ENCODE measurements around the gene FANCL.
A peak's percentile ranks its signal among the peaks of the same experiment; 100 is the strongest.
"Not testable (repeated sequence)": the region's sequence is repeated elsewhere in the genome, so short reads cannot be mapped to it uniquely, and the experiment has no call there.

The FANCL gene

DNA sequence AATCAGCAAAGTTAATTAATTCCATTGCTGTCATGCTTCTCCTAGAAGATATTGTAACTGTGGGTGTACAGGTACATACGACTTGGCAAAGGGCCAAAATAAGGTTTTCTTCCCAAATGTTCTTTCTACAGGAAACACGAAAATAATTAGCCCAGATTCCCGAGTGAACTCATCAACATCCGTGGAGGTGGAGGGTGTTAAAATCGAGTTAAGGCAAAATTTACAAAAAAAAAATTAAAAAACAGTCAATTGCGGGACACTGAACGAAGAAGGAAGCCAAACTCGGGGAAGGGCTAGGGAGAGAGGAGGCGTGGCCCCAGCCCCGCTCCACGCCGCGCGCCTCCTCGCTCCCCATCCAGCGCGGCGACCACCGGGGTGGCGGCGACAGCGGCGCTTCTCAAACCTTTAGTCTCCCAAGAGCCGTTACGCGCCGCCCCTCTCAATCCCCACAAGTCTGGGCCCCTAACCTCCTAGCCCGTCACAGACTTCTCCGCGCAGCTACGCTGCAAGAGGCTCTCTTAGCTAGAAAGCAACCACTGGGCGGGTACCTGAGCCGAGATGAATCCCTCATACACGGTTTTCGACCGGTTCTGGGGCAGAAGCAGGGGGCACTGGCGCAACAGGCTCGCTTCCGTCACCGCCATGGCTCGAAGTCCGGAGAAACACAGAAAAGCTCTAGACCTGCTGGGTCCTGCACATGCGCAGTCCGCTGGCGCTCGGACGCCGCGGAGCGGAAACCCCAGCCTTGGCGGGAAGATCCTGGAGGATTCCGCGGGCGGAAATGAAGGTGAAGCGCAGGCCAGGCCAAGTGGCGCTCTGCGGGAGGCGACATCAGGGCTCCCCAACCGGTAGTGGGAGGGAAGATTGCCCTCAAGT is at the start of gene FANCL:
FANCL (minus strand) TSS at position 656 of the 876 bp plus-strand sequence; CDS start at position 644, 12 bp downstream.
- peak; percentile 91 for DNase-seq (ENCODE audit: low read depth)

DNA sequence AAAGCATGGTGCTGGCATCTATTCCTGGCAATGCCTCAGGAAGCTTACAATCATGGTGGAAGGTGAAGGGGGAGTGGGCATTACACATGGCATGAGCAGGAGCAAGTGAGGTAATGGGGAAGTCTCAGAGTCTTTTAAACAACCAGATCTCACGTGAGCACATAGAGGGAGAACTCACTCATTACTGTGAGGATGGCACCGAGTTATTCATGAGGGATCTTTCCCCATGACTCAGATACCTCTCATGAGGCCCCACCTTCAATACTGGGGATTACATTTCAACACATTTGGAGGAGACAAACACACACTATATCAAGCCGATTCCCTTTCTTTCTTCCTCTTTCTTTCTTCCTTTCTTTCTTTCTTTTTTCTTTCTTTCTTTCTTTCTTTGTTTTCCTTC is 47.9 kb upstream of the FANCL start:
- DNase-seq (ENCODE audit: low read depth) = peak; percentile 80

DNA sequence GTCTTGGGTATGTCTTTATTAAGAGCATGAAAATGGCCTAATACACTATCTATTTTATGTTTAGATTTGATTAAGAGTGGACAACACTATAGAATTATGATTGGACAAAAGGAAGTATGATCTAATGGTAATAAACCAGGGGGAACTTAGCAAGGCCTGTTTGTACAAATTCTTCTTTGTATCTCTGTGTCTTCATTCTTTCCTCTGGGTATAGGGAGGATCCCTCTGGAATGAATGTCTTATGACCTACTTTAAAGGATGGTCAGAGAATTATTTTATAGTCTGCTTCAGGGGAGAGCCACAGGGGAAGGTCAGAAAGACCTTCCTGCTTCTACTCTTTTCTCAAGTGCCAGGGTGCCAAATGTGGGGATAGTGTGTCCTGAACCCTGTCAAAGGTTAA is 42.8 kb upstream of the FANCL start:
- no peak for DNase-seq (ENCODE audit: low read depth)

DNA sequence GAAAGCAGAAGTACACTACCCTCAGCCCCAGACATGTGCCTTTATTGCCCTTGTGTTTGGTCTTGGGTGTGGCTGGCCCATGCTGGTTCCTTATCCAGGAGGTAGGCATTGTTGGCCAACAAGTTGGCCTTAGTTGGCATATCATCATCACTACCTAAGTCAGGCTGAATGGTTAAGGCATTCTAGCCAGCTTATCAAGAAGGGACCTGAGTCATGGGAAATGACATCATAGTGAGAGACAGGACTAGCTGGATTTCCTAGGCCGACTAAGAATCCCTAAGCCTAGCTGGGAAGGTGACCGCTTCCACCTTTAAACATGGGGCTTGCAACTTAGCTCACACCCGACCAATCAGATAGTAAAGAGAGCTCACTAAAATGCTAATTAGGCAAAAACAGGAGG is 34.0 kb upstream of the FANCL start:
- peak; percentile 58 for DNase-seq (ENCODE audit: low read depth)

DNA sequence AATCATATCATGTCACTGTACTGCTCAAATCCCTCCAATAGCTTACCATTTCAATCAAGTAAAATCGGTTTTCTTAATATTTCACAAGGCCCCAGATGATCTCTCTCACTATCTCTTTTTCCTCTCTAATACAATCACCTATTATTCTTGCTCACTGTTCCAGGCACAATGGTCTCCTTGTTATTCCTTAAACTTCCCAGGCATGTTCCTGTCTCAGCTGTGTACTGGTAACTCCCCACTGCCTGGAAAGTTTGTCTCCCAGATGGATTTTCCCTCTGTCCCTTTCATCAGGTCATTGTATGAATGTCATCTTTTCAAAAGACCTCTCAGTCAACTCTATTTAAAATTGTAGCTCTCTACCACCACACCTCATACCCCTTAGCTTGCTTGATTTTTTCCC is 30.7 kb upstream of the FANCL start:
- no peak for DNase-seq (ENCODE audit: low read depth)

DNA sequence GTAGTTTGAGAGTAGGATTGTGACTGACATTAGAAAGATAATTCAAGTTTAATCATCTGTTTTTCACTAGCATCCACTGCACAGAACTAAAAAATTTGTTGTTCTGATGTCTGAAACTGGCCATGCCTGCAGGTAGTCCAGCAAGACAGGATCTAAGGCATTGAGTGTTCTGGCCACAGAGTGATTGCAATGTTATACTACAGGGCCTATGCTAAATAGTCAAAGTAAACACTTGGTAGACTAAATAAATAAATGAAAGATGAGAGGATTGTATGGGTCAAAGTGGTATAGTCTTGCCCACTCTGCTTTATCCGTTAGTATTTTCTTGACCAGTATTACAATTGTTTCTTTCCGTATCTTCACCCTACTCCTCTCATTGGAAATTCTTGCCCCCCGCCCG is 27.6 kb upstream of the FANCL start:
- DNase-seq (ENCODE audit: low read depth) = no peak

DNA sequence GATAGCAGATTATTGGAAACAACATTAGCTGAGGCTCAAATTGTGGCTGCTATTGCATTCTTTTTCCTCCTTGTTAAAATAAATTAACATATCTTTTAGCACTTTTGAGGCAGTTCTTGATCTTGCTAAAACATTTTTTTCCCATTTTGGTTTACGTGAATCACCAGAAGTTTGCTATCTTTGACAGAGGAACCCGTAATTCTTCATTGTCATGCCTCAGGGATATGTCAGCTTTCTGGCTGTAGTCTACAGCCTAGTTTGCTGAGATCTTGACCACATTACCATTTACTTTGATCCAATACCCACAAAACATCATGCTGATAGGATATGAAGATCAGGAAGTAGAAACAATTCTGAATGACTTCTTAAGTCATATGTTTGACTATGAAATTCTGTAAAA is 25.1 kb upstream of the FANCL start:
- peak; percentile 70 for DNase-seq (ENCODE audit: low read depth)

DNA sequence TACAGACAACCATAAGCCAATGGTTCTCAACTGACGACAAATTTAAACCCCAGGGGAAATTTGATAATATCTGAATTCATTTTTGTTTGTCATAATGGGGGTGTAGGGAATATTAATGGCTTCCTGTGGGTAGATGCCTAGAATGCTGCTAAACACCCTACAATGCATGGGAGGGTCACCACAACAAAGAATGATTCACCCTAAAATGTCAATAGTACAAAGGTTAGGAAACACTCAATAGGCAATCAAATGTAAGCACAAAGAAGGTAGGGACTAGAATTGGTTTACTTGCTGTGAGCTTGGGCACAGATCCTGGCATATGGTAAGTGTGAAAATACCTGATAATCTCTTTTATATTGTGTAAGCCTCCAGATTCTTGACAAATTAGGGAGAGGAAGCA is 20.1 kb upstream of the FANCL start:
- no peak for DNase-seq (ENCODE audit: low read depth)

DNA sequence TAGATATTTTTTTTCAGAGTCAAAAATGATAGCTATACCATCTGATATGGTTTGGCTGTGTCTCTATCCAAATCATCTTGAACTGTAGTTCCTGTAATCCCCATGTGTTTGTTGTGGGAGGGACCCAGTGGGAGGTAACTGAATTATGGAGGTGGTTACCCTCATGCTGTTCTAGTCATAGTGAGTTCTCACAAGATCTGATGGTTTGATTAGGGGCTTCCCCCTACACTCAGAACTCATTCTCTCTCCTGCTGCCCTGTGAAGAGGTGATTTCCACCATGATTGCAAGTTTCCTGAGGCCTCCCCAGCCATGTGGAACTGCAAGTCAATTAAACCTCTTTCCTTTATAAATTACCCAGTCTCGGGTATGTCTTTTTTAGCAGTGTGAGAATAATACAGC is 17.3 kb upstream of the FANCL start:
- not testable (repeated sequence) for DNase-seq (ENCODE audit: low read depth)

DNA sequence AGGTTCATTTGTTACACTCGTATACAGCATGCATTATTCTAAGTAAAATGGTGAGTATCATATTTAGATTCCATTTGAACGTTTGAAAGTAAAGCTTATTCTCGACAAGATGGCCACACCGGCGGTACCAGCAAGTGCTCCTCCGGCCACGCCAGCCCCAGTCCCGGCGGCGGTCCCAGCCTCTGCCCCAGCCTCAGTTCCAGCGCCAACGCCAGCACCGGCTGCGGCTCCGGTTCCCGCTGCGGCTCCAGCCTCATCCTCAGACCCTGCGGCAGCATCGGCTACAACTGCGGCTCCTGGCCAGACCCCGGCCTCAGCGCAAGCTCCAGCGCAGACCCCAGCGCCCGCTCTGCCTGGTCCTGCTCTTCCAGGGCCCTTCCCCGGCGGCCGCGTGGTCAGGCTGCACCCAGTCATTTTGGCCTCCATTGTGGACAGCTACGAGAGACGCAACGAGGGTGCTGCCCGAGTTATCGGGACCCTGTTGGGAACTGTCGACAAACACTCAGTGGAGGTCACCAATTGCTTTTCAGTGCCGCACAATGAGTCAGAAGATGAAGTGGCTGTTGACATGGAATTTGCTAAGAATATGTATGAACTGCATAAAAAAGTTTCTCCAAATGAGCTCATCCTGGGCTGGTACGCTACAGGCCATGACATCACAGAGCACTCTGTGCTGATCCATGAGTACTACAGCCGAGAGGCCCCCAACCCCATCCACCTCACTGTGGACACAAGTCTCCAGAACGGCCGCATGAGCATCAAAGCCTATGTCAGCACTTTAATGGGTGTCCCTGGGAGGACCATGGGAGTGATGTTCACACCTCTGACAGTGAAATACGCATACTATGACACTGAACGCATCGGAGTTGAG is 10.4 kb upstream of the FANCL start:
- not testable (repeated sequence) for DNase-seq (ENCODE audit: low read depth)

DNA sequence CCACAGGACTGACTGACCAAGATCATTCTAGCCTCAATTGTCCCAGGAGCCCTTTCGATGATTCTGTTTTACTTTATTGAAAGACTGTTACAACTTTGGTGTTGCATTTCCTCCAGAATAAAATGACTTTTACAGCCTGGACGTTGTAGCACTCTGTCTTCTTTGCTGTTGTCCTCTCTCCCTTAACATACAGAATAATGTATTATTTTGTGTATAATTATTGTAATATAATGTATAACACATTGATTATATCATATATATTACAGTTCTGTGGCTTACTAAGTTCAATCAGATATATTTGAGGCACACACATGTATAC is 380 bp upstream of the FANCL start:
- DNase-seq (ENCODE audit: low read depth) = no peak

DNA sequence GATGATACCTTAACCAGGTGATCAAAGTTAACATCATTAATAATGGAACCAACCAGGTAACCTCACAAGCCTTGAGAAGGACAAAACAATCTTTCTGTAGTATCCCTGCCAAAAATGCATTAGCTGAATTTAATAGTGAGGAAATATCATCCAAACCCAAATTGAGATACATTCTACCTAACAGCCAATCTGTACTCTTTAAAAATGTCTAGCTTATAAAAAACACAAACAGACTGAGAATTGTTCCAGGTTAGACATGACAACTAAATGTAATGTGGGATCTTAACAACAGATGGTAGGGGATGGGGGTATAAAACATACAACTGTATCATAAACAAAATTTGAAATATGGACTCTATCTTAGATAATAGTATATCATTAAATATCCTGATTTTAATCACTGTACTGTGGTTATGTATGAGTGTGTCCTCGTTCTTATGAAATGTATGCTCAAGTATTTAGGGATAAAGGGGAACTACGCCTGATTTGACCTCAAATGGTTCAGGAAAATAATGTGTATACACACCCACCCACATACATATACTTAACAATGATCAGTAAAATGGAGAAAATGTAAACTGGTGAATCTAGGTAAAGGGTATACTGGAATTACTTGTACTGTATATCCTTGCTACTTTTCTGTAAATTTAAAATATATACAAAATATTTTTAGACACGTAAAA is 1.7 kb downstream of the FANCL start:
- DNase-seq (ENCODE audit: low read depth) = peak; percentile 14

DNA sequence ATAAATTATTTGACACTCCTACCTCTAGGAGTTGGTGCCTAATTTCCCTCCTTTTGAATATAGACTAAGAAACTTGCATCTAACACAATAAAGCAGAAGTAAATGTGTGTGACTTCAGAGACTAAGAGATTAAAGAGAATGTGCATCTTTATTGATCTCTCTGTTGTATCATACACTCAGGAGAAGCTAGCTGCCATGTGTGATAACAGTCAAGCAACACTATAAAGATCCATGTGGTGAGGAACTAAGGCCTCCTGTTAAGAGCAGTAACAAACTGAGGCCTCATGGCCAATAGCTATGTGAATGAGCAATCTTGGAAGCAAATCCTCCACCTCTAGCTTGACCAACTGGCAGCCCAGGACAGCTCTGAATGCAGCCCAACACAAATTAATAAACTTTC is 3.4 kb downstream of the FANCL start:
- peak; percentile 12 for DNase-seq (ENCODE audit: low read depth)

DNA sequence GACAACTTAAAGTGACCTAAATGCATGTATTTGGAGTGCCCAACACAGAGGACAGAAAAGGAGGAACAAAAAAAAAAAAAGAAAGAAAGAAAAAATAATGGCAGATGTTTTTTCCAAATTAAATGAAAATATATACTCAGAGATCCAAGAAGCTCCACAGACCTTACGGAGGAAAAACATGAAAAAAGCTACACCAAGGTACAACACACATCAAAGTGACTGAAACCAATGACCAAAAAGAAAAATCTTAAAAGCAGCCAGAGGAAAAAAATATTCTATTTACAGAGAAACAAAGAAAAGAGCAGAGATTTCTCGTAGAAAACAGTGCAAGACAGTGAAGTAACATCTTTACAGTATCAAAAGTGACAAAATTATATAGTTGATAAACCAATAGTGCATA is 5.1 kb downstream of the FANCL start:
- no peak for DNase-seq (ENCODE audit: low read depth)

DNA sequence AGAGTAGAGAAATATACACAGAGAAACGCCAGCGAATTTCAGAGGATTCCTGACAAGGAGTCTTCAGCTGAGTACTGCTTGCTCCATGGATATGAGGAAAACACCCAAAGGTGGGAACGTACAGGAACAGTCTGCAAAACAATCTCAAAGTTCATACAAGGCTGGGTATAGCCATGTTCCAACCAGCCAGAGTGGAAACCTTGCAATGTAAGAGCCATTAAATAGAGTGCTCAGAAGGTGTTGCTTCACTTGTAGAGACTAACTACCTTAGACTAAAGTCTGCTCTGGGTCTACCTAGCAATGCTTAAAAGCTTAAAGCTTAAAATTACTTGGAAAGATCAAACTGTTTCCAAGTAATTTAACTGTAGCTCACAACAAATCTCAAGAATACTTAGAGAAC is 6.0 kb downstream of the FANCL start:
- DNase-seq (ENCODE audit: low read depth) = no peak

DNA sequence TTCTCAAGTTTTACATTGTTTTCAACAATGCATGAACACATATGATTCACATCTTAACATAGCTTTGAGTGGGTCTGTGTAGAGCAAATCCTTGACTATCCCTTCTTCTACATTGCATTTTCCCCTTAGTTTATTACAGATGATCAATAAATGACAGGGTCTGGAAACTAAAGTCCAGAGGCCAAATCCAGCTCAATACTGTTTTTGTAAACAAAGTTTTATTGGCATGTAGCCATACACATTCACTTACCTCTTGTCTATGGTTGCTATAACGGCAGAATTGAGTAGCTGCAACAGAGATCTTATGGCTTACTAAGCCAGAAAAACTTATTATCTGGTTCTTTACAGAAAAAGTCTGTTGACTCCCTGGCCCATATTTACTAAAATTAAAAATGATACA is 12.8 kb downstream of the FANCL start:
- no peak for DNase-seq (ENCODE audit: low read depth)

DNA sequence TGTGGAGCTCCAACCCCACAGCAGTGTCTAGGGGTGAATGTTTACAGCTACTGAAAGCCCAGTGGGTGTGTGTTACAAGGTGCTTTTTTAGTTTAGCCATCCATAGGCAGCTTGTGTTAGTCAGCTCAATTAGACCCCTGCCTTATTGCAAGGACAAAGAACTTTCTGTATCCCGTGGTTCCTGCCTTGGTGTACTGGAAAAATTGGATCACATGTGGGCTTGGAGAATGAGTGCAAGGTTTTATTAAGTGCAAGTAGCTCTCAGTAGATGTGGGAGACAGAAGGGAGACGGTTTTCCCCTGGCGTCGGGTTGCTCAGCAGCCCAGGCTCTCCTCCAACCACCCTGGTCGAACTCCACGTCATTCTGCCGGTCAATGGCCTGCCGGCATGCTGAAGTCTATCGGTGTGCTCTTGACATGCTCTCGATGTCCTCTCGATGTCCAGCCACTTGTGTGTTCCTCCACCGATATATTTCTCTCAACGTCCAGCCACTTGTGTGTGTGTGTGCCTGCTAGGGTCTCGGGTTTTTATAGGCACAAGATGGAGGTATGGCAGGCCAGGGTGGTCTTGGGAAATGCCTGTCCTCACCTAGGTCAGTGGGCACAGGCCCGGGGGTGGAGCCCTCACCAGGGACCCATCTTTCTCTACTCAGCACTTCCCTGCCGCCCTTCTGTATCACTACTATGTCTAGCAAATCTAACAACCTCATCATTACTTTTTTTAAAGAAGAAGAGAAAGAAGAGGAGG is 13.8 kb downstream of the FANCL start:
- DNase-seq (ENCODE audit: low read depth) = no peak

DNA sequence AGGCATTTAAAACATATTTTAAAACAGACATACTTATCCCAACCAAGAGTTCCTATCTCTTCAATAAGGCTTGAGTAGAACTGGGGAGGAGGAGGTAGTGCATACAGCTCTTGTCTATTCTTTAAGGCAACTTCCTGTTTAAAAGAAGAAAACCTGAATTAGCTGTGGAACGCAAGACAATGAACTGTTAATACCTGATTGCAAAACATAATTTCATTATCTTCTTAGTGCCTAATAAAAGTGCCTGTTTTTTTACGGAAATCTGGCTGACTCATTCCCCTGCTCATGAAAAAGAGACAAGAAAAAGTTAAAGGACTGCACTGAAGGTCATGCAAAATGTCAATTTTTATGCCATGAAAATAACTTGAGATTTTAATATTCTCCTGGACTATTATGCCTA is 19.2 kb downstream of the FANCL start:
- DNase-seq (ENCODE audit: low read depth) = no peak

DNA sequence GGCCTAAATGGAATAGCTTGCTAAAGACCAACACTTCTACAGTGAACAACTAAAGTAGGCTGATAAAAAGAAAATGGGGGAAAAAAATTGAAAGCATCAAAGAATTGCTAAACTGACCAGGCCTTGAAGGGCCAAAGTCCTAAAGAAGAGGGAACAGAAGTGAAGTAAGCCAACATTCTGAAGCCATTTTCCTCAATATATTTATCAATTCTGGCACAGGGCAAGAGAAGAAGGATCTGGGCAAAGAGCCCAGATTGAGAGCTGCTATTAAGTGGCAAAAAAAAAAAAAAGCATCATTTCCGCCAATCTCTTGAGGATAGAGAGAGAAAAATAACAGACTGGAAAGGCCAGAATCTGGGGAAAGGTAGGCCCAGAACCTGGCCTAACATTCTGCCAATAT is 25.7 kb downstream of the FANCL start:
- DNase-seq (ENCODE audit: low read depth) = no peak

DNA sequence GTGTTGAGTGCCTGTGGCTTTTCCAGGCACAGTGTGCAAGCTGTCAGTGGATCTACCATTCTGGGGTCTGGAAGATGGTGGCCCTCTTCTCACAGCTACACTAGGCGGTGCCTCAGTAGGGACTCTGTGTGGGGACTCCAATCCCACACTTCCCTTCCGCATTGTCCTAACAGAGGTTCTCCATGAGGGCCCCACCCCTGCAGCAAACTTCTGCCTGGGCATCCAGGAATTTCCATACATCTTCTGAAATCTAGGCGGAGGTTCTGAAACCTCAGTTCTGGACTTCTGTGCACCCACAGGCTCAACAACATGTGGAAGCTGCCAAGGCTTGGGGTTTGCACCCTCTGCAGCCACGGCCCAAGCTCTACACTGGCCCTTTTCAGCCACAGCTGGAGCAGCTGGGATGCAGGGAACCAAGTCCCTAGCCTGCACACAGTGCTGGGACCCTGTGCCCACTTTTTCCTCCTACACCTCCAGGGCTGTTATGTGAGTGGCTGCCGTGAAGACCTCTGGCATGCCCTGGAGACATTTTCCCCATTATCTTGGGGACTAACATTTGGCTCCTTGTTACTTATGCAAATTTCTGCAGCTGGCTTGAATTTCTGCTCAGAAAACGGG is 30.1 kb downstream of the FANCL start:
- not testable (repeated sequence) for DNase-seq (ENCODE audit: low read depth)

DNA sequence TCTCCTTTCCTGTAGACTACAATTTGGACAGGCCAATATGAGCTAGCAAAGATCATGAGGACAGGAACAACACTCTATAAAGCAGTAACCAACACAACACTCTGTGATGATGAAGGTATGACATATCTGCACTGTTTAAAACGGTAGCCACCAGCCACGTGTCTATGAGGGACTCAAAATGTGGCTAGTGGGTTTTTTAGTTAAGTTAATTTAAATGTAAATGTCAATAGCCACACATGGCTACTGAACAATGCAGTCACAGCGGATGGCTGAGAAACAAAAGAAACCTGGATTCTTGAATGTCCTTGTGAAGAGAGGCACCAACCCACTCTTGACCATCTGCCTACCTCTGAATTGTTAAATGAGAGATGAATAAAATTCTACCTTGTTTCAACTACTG is 33.9 kb downstream of the FANCL start:
- DNase-seq (ENCODE audit: low read depth) = no peak

DNA sequence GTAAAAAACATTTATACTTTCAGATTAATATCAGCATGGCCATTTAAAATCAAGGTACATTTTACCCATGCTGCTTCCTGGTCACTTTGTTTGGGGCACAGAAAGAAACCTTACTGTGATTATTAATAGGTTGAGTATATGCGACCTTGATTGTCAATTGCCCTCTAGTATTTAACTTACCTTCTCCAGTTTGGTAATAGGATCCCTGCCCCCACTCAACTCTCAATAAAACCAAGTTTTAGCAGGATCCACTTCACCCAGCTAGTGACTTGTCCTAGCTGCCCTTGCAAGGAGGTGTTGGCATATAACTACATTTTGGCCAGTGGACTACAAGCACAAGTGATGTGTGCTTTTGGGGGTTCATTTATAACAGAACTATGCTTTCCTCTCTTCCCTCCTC is 34.3 kb downstream of the FANCL start:
- DNase-seq (ENCODE audit: low read depth) = no peak
